SK-N-MC (cell line): ENCODE data around the gene GNG14.
A peak's percentile ranks its signal among the peaks of the same experiment; 100 is the strongest.
"Not testable (repeated sequence)": the region's sequence is repeated elsewhere in the genome, so short reads cannot be mapped to it uniquely, and the experiment has no call there.

Experiments used
- DNase-seq: peaks from one replicate; pipeline ENCODE4 v3.0.0-alpha.2; 2011; ENCODE audit warnings: low read depth, low spot score
- H3K27ac ChIP-seq: fragments of 200-600 bp; sonication (generic); 2 replicates; pipeline ENCODE4 v1.5.1; 2016; ENCODE audit warnings: mixed run types
- H3K36me3 ChIP-seq: fragments of 200-600 bp; sonication (generic); 2 replicates; pipeline ENCODE4 v1.6.1; 2017; ENCODE audit warnings: antibody characterized with exemption, low read length, mixed read lengths; ENCODE audit not compliant: insufficient read depth
- H3K4me3 ChIP-seq: fragments of 200-600 bp; sonication (generic); 2 replicates; pipeline ENCODE4 v1.5.1; 2016
- H3K9ac ChIP-seq: fragments of 200-600 bp; sonication (generic); 2 replicates; pipeline ENCODE4 v1.8.0; 2017; ENCODE audit warnings: mixed run types, mixed read lengths; ENCODE audit not compliant: insufficient read length
- H3K9me3 ChIP-seq: fragments of 200-600 bp; sonication (generic); 2 replicates; pipeline ENCODE4 v1.6.1; 2017; ENCODE audit warnings: low read depth, mild to moderate bottlenecking, antibody characterized with exemption, low read length, moderate library complexity, mixed read lengths
- EZH2 ChIP-seq: fragments of 200-600 bp; sonication (generic); IDR thresholded peaks from one replicate; pipeline ENCODE4 v1.6.1; 2017; ENCODE audit warnings: antibody characterized with exemption
- FOXP2 ChIP-seq: optimal IDR thresholded peaks from 2 replicates; pipeline ENCODE3; 2011; ENCODE audit warnings: mild to moderate bottlenecking, moderate library complexity; ENCODE audit not compliant: insufficient read depth; ENCODE audit errors: extremely low read length, control extremely low read depth
- POLR2AphosphoS5 ChIP-seq: IDR thresholded peaks from 2 replicates; pipeline ENCODE4 v1.6.1; 2012; ENCODE audit warnings: mild to moderate bottlenecking, low read depth, low read length, borderline replicate concordance

GNG14 gene

GRCh38 chr19:12722566-12723380 is 35.0 kb downstream of the GNG14 start:
- Histone ChIP-seq H3K9me3 (no peaks in the 10 kb centered on the region), H3K9ac (peak overlapping the region; percentile 100), H3K27ac (peak overlapping the region; percentile 92), H3K4me3 (peak overlapping the region; percentile 97), H3K36me3 (peaks cover 29% of the 10 kb centered on the region)
- TF ChIP-seq EZH2 (no peak), FOXP2 (no peak), POLR2AphosphoS5 (peak; percentile 91)
- DNase-seq, result peak; percentile 97

GRCh38 chr19:12723381-12723640 is 35.5 kb downstream of the GNG14 start:
- no peaks in the 10 kb centered on the region for H3K9me3 ChIP-seq
- peaks cover 29% of the 10 kb centered on the region for H3K36me3 ChIP-seq
- peak overlapping the region; percentile 97 for H3K4me3 ChIP-seq
- no peak for DNase-seq
- H3K9ac ChIP-seq, result peak overlapping the region; percentile 100
- H3K27ac ChIP-seq, result peak overlapping the region; percentile 92
- TF ChIP-seq FOXP2 (no peak), POLR2AphosphoS5 (no peak), EZH2 (no peak)

GRCh38 chr19:12723641-12724426 is 36.0 kb downstream of the GNG14 start, which contains the start of gene TNPO2:
TSS of gene TNPO2 (minus strand) at chr19:12723932. CDS start at chr19:12720977, 2,955 bp downstream.
- Histone ChIP-seq H3K36me3 (peaks cover 27% of the 10 kb centered on the region), H3K9ac (peak within 1 kb of the TSS; percentile 100), H3K9me3 (no peaks in the 10 kb centered on the region), H3K4me3 (peak within 1 kb of the TSS; percentile 97), H3K27ac (peak within 1 kb of the TSS; percentile 92)
- no peak for DNase-seq
- no peak for TF ChIP-seq FOXP2
- TF ChIP-seq EZH2, result no peak
- TF ChIP-seq POLR2AphosphoS5, result peak; percentile 90

DNA sequence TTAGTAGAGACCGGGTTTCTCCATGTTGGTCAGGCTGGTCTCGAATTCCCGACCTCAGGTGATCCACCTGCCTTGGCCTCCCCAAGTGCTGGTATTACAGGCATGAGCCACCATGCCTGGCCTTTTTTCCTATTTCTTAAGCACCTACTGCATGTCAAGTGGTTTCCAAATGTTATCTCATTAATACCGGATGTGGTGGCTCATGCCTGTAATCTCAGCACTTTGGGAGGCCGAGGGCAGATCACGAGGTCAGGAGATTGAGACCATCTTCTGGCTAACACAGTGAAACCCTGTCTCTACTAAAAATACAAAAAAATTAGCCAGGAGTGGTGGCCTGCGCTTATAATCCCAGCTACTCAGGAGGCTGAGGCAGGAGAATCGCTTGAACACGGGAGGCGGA is 37.8 kb downstream of the GNG14 start:
- H3K36me3 ChIP-seq, result peaks cover 30% of the 10 kb centered on the region
- H3K9ac ChIP-seq, H3K27ac ChIP-seq, H3K9me3 ChIP-seq, DNase-seq, H3K4me3 ChIP-seq: not testable (repeated sequence)

DNA sequence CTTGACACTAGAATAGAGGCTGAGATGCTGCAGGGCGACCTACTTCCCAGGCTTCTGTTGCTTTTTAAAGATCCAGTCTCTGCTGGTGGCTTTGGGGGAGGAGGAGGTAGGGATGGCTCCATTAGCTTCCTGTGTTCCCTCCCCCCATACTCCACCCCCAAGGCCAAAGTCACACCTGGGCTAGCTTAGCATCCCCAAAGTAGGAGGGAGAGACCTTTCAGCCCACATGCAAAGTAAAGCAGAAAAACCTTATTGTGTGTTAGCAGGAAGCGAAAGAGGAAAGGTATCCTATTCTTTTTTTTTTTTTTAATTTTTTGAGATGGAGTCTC is 39.2 kb downstream of the GNG14 start:
- DNase-seq, result no peak
- H3K36me3 ChIP-seq, result peaks cover 39% of the 10 kb centered on the region
- TF ChIP-seq EZH2 (no peak), FOXP2 (no peak), POLR2AphosphoS5 (no peak)
- H3K27ac ChIP-seq, result peak overlapping the region; percentile 70; the same call in 1 of the 2 replicates
- H3K4me3 ChIP-seq, result no peak overlapping the region
- no peak overlapping the region for H3K9ac ChIP-seq
- no peaks in the 10 kb centered on the region for H3K9me3 ChIP-seq

DNA sequence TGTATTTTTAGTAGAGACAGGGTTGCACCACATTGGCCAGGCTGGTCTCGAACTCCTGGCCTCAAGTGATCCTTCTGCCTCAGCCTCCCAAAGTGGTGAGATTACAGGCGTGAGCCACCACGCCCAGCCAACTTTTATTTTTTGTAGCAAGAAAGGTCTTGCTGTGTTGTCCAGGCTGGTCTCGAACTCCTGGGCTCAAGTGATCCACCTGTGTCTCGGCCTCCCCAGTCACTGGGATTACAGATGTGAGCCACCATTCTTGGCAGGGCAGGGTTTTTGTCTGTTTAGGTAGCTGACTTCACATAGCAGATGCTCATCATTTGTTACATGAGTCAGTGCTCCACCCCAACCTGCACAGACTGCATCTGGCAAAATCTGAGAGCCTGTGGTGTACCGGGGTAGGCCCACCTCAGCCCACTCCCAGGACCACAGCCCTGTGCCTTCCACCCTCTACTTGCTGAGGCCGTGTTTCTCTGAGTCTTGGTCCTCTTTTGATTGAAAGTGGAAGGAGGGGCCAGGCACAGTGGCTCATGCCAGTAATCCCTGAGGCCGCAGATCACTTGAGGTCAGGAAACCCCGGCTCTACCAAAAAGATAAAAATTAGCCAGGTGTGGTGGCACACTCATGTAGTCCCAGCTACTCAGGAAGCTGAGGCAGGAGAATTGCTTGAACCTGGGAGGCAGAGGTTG is 40.1 kb downstream of the GNG14 start:
- no peak overlapping the region for H3K27ac ChIP-seq
- TF ChIP-seq POLR2AphosphoS5 (peak; percentile 29; the same call in 1 of the 2 replicates), FOXP2 (no peak)
- no peaks in the 10 kb centered on the region for H3K9me3 ChIP-seq
- H3K9ac ChIP-seq, result no peak overlapping the region
- no peak overlapping the region for H3K4me3 ChIP-seq
- peaks cover 45% of the 10 kb centered on the region for H3K36me3 ChIP-seq
- DNase-seq, result no peak

GRCh38 chr19:12730064-12730463 is 42.3 kb downstream of the GNG14 start:
- no peak overlapping the region for H3K27ac ChIP-seq
- H3K4me3 ChIP-seq, result no peak overlapping the region
- no peaks in the 10 kb centered on the region for H3K9me3 ChIP-seq
- peaks cover 48% of the 10 kb centered on the region for H3K36me3 ChIP-seq
- H3K9ac ChIP-seq, result no peak overlapping the region
- no peak for DNase-seq
- TF ChIP-seq FOXP2 (no peak), POLR2AphosphoS5 (no peak), EZH2 (no peak)

DNA sequence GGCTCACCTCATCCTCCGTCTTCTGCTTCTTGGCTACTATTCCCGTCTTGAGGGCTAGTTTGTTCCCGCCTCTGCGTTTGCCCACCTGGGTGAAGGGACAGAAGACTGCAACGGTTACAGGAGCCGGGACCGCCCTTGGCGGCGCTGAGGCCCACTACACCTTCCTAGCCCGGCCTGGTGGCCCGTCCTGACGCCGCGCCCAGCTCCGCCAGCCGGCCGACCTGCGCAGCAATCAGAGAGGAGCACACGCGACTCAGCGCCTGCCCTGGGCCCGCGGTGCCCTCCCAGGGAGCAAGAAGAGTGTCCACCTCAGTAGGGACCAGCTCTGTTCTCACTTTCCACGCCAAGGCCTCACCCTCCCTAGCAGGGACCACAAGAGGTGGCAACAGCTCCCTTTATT is 43.5 kb downstream of the GNG14 start:
- Histone ChIP-seq H3K4me3 (no peak overlapping the region), H3K27ac (no peak overlapping the region), H3K9me3 (no peaks in the 10 kb centered on the region), H3K9ac (no peak overlapping the region), H3K36me3 (peaks cover 48% of the 10 kb centered on the region)
- TF ChIP-seq FOXP2, result no peak
- no peak for TF ChIP-seq EZH2
- TF ChIP-seq POLR2AphosphoS5, result no peak
- no peak for DNase-seq
